Activated T-helper 17 cell treated with anti-CD3 and anti-CD28 coated beads, Interleukin-2, amount 50 U/mL, for 72 hours (primary cell): ENCODE data around the gene RFWD3. TPM values are rescaled to one million over a fixed set of nuclear protein-coding genes. Genes with fewer than 3 reads are reported as not detected.
A peak's percentile ranks its signal among the peaks of the same experiment; 100 is the strongest.

ENCODE experiments used
- ATAC-seq: fragments of 150-1000 bp; cut with Tn5 transposase; replicated peaks from 2 replicates; pipeline ENCODE4 v1.10.0; 2021; ENCODE audit warnings: mild to moderate bottlenecking, moderate library complexity
- H3K27ac Mint-ChIP-seq: one replicate; pipeline ENCODE4 v1.8.0; 2022; ENCODE audit warnings: mixed read lengths
- H3K27me3 Mint-ChIP-seq: one replicate; pipeline ENCODE4 v1.8.0; 2022; ENCODE audit warnings: mixed read lengths
- H3K36me3 Mint-ChIP-seq: one replicate; pipeline ENCODE4 v1.8.0; 2022; ENCODE audit warnings: low read depth, mild to moderate bottlenecking, mixed read lengths
- H3K4me1 Mint-ChIP-seq: one replicate; pipeline ENCODE4 v1.8.0; 2022; ENCODE audit warnings: mixed read lengths
- H3K4me3 Mint-ChIP-seq: one replicate; pipeline ENCODE4 v1.8.0; 2022; ENCODE audit warnings: mild to moderate bottlenecking, mixed read lengths
- H3K9me3 Mint-ChIP-seq: one replicate; pipeline ENCODE4 v1.8.0; 2022; ENCODE audit warnings: mixed read lengths
- total RNA-seq, 2 donors: library from RNA; stranded (reverse); gene quantifications; one replicate each; pipeline ENCODE4 v1.2.3, GENCODE V29; 2022

The RFWD3 gene
- total RNA-seq, 2 donors from 2014 or later: 71.5 to 109 TPM

DNA sequence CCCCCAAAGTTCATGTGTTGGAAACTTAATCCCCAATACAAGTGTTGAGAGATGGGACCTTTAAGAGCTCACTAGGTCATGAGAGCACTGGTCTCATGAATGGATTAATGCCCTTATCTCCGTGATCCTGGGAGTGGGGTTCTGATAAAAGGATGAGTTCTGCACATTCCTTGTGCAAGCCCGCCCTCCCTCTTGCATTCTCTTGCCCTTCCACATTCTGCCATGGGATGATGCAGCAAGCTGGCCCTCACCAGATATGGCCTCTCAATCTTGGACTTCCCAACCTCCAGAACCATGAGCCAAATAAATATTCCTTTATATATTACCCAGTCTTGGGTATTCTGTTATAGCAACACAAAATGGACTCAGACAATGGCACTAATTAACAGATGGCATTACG is 73.8 kb downstream of the RFWD3 start:
- ATAC-seq: no peak
- H3K4me3 Mint-ChIP-seq: no peak overlapping the region
- H3K27ac Mint-ChIP-seq: peak overlapping the region; percentile 56
- H3K4me1 Mint-ChIP-seq: peaks cover 15% of the 10 kb centered on the region
- peaks cover 41% of the 10 kb centered on the region for H3K36me3 Mint-ChIP-seq
- H3K9me3 Mint-ChIP-seq: no peaks in the 10 kb centered on the region
- H3K27me3 Mint-ChIP-seq: no peaks in the 10 kb centered on the region

DNA sequence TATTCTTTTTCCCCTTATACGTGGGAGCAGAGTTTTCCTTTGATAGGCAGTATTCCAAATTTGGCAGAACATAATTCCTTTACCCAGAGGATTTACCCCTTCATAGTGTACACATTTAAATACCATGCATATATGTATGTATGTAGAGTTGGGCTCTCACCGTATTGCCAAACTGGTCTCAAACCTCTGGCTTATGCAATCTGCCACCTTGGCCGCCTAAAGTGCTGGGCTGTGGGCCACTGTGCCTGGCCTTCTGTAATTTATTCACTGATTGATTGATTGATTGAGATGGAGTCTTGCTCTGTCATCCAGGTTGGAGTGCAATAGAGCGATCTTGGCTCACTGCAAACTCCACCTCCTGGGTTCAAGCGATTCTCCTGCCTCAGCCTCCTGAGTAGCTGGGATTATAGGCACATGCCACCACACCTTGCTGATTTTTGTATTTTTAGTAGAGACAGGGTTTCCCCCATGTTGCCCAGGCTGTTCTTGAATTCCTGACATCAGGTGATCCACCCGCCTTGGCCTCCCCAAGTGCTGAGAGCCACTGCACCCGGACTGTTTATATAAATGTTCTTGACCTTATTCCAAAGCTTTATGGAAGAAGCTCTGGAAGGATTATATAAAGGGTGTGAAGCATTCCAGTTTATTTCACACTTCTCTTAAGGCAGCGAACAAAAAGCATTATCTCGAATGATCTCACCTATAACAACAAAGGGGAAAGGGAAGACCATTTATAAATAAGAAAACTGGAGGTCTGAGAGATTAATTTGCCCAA is 74.6 kb downstream of the RFWD3 start:
- Mint-ChIP-seq H3K27ac (peak overlapping the region; percentile 56), H3K4me3 (no peak overlapping the region), H3K27me3 (no peaks in the 10 kb centered on the region), H3K36me3 (peaks cover 46% of the 10 kb centered on the region), H3K4me1 (peaks cover 18% of the 10 kb centered on the region), H3K9me3 (no peaks in the 10 kb centered on the region)
- no peak for ATAC-seq

DNA sequence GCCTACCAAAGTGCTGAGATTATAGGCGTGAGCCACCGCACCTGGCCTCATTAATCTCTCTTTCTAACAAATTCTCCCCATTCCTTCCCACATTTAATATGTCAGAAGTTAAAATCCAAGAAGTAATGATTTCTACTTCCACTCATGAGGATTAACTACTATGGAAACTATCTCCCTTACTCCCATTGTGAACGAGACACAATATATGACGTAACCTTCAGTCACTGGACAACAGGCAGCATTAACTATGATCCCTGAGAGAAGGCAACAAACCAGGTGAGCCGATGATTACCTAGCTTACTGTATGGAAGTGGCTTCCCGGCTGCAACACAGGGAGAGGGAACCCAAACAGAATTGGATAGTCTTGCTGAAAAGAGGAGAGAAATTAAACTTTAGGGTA is 79.7 kb downstream of the RFWD3 start:
- Mint-ChIP-seq H3K9me3 (no peaks in the 10 kb centered on the region), H3K4me3 (no peak overlapping the region), H3K36me3 (peaks cover 37% of the 10 kb centered on the region), H3K27me3 (no peaks in the 10 kb centered on the region), H3K4me1 (peaks cover 22% of the 10 kb centered on the region), H3K27ac (no peak overlapping the region)
- ATAC-seq: no peak

DNA sequence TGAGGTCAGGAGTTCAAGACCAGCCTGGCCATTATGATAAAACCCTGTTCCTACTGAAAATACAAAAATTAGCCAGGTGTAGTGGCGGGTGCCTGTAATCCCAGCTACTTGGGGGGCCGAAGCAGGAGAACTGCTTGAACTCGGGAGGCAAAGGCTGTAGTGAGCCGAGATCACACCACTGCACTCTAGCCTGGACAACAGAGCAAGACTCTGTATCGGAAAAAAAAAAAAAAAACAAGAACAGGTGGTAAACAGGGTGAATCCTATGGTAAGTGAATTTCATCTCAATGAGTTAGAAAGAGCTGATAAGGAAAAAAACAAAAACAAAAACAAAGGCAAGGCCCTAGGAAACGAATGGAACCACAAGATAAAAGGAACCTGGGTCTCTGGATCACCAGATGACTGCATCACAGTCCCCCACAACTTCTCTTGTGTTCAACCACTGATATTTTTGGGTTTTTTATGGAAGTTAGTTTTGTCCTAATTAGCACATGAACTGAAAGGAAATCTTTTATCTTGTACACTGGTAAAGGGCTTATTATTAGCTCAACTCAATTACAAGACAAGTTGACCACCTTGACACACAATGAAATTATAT is 80.7 kb downstream of the RFWD3 start:
- Mint-ChIP-seq H3K4me1 (peaks cover 25% of the 10 kb centered on the region), H3K27me3 (no peaks in the 10 kb centered on the region)

DNA sequence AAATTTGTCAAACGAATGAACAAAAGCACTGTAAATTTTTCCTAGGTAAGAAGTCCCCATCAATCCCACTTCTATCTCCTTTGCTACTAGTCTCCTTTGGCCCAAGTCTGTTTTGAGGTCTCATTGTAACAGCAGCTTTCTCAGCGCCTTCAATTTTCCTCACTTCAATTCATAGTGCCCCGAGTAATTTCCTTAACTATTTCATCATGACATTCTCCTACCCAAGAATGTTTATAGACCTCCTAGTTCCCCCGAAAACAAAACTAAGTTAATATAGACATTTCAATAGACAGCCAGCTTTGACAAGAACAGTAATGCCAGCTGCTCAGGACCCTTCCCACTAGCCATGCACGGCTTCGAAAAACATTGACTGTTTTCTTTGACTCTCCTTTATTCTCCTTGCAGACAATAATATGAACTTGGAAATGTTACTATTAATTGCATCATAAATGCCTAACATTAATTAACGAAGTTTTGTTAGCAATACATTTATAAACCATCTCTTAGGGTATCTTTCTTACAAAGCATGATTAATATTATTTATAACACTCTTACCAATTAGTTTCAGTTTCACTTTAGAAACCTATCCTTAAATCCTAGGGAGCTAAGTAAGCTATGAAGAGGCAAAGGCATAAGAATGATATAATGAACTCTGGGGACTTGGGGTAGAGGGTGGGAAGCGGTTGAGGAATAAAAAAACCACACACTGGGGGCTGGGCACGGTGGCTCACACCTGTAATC is 82.6 kb downstream of the RFWD3 start:
- peak overlapping the region; percentile 59 for H3K27ac Mint-ChIP-seq
- peaks cover 32% of the 10 kb centered on the region for H3K36me3 Mint-ChIP-seq
- peak overlapping the region; percentile 37 for H3K4me3 Mint-ChIP-seq
- peaks cover 31% of the 10 kb centered on the region for H3K4me1 Mint-ChIP-seq
- no peak for ATAC-seq
- H3K27me3 Mint-ChIP-seq: no peaks in the 10 kb centered on the region
- no peaks in the 10 kb centered on the region for H3K9me3 Mint-ChIP-seq

More for the DNA sequence above, 80.7 kb downstream of the RFWD3 start:
- Mint-ChIP-seq H3K27ac (no peak overlapping the region), H3K9me3 (no peaks in the 10 kb centered on the region), H3K4me3 (no peak overlapping the region), H3K36me3 (peaks cover 37% of the 10 kb centered on the region)
- ATAC-seq: no peak

DNA sequence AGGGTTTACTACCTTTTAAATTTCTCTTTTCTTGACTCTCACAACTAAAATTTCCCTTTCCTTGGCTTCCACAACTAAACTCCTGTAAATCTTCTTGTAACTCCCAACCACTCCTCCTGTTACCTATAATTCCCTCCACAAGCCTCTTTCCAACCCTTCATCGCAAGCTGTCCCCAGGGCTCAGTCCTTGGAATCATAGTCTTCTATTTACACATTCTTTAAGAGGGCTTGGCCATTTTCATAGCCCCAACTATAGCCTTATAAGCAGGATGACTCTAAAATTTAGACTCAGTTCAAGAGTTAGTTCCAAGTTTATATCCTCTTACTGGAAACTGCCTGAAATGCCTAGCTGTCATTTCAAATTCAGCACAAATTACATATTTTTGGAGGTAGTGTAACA is 83.7 kb downstream of the RFWD3 start:
- no peak overlapping the region for H3K4me3 Mint-ChIP-seq
- peaks cover 40% of the 10 kb centered on the region for H3K4me1 Mint-ChIP-seq
- H3K27ac Mint-ChIP-seq: peak overlapping the region; percentile 44
- peaks cover 21% of the 10 kb centered on the region for H3K36me3 Mint-ChIP-seq
- no peak for ATAC-seq
- no peaks in the 10 kb centered on the region for H3K9me3 Mint-ChIP-seq
- H3K27me3 Mint-ChIP-seq: no peaks in the 10 kb centered on the region

DNA sequence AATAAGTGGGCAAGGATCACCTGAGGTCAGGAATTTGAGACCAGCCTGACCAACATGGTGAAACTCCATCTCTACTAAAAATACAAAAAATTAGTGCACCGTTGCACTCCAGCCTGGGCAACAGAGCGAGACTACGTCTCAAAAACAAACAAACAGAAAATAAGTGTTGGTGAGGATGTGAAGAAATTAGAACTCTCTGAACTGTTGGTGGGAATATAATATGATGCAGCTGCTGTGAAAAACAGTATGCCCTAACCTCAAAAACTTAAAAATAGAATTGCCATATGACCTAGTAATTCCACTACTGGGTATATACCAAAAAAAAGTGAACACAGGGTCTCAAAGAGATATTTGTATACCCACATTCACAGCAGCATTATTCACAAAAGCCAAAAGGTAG is 85.8 kb downstream of the RFWD3 start:
- H3K36me3 Mint-ChIP-seq: peaks cover 8% of the 10 kb centered on the region
- H3K27ac Mint-ChIP-seq: no peak overlapping the region
- no peaks in the 10 kb centered on the region for H3K9me3 Mint-ChIP-seq
- no peaks in the 10 kb centered on the region for H3K27me3 Mint-ChIP-seq
- no peak for ATAC-seq
- peaks cover 35% of the 10 kb centered on the region for H3K4me1 Mint-ChIP-seq
- H3K4me3 Mint-ChIP-seq: peak overlapping the region; percentile 32

DNA sequence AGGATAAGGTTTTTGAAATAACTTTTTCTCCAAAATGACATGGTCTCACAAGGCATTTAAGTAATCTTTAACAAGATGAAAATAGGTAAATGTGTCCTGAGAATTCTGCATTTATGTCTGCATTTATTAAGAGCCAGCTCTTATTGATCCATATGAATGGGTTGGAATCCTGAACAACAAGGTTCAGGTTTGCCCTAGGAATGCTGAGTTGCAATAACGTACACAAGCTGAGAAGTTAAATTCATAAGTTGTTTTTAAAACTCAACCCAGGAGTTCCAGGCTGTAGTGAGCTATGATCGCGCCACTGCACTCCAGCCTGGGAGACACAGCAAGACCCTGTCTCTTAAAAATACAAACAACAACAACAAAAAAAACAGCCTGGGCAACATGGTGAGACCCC is 87.8 kb downstream of the RFWD3 start:
- Mint-ChIP-seq H3K9me3 (no peaks in the 10 kb centered on the region), H3K4me3 (peak overlapping the region; percentile 48), H3K27me3 (no peaks in the 10 kb centered on the region), H3K4me1 (peaks cover 35% of the 10 kb centered on the region), H3K27ac (peak overlapping the region; percentile 84), H3K36me3 (peaks cover 5% of the 10 kb centered on the region)
- ATAC-seq: no peak

DNA sequence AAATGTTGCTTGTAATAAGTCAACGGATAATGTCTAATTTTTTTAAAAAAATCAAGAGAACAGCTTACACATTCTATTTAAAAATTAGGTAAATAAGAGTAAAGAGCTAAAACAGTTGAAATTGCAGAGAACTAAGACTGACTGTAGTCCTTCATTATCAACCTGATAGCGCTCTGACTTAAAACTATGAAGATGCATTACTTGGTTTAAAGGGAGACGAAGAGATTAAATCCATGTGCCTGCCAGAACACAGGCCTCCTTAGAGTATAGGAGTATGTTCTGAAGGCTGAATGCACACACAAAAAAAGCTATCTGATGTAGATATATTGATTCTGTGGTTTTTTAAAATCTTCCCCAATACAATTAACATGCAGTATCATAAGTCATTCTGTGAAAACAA is 88.2 kb downstream of the RFWD3 start:
- H3K4me1 Mint-ChIP-seq: peaks cover 30% of the 10 kb centered on the region
- H3K27ac Mint-ChIP-seq: peak overlapping the region; percentile 84
- no peaks in the 10 kb centered on the region for H3K9me3 Mint-ChIP-seq
- H3K4me3 Mint-ChIP-seq: peak overlapping the region; percentile 48
- H3K27me3 Mint-ChIP-seq: no peaks in the 10 kb centered on the region
- ATAC-seq: peak; percentile 27
- peaks cover 5% of the 10 kb centered on the region for H3K36me3 Mint-ChIP-seq

DNA sequence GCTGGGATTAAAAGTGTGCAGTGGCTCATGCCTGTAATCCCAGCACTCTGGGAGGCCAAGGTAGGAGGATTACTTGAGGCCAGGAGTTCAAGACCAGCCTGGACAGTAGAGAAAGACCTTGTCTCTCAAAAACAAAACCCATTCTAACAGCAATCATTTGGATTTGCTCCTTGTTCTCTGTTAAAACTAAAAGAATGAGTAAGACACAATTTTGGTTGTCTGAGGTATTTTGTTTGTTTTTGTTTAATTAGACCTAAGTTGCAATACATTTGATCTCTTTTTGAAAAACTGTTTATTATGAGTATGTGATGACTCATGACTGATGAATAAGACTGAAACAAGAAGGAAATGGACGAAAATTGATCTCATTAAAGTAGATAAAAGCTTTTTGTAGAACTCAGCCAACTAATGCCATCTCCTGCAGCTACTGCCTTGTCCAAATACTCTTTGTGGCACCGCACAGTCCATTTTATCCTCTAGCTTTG is 88.8 kb downstream of the RFWD3 start:
- ATAC-seq: peak; percentile 85
- Mint-ChIP-seq H3K27ac (peak overlapping the region; percentile 84), H3K4me3 (peak overlapping the region; percentile 48), H3K4me1 (peaks cover 29% of the 10 kb centered on the region), H3K36me3 (peaks cover 3% of the 10 kb centered on the region), H3K9me3 (no peaks in the 10 kb centered on the region), H3K27me3 (no peaks in the 10 kb centered on the region)

DNA sequence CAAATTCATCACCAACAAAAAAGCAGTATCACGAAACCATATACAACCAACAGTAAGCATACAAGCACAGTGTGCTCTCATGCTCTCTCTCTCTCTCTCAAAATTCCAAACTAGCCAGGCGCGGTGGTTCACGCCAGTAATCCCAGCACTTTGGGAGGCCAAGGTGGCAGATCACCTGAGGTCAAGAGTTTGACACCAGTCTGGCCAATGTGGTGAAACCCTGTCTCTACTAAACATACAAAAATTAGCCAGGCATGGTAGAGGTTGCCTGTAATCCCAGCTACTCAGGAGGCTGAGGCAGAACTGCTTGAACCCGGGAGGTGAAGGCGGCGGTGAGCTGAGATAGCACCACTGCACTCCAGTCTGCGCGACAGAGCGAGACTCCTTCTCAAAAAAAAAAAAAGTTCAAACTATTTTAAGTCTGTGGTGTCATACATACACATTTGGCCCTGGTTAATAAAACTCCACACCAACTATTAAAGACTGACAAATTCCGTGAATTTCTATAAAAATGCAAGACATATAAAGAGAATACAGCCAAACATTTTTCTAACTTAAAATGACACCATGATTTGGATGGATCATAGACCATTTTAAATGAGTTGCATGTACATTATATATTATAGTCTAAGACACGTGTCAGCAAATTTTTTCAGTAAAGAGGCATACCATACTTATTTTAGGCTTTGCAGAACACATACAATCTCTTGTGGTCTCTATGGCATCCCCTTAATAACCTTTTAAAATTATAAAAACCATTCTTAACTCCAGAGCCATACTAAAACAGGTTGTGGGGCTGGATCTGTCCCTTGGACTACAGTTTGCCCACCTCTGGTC is 90.7 kb downstream of the RFWD3 start:
- Mint-ChIP-seq H3K36me3 (no peaks in the 10 kb centered on the region), H3K27ac (no peak overlapping the region), H3K4me3 (no peak overlapping the region), H3K4me1 (peaks cover 31% of the 10 kb centered on the region), H3K9me3 (no peaks in the 10 kb centered on the region), H3K27me3 (no peaks in the 10 kb centered on the region)
- no peak for ATAC-seq

DNA sequence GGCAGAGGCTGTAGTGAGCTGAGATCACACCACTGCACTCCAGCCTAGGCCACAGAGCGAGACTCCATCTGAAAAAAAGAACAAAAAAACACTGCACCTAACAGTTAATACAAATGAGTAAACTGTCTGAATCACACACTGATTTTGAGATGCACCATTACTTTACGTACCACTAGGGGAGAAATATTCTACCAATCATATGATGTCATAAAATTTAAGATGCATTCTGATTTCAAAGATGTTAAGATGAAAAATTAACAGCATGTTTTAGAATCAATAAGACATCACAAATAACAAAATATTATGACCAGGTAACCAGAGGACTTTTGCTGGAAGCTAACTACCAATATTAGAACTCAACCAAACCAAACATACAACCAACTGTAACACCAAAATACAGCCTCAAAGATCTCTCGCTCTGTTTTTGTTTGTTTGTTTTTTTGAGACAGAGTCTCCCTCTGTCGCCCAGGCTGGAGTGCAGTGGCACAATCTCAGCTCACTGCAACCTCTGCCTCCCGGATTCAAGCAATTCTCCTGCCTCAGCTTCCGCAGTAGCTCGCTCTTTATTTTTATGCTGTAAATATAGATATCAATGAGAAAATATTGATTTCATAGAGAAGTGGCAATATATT is 91.4 kb downstream of the RFWD3 start:
- Mint-ChIP-seq H3K27ac (no peak overlapping the region), H3K36me3 (no peaks in the 10 kb centered on the region), H3K4me1 (peaks cover 27% of the 10 kb centered on the region), H3K9me3 (no peaks in the 10 kb centered on the region), H3K4me3 (no peak overlapping the region), H3K27me3 (no peaks in the 10 kb centered on the region)
- ATAC-seq: no peak

DNA sequence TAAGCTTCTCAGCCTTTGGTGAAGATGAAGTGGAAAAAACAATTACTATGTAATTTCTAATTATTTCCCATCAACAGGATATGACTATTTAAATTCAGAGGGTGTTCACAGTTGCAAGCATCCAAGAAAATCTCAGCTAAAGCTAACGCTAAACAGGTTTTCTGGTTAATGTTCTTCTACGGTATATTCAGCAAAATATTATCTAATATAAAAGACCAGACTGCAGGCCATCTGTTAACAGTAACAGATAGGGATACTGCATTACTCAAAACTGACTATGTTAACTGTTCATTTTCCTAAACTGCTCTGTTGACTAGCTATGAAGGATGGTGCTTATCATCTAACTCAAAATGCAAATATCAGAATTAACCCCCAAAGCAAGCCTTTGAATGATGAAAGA is 92.5 kb downstream of the RFWD3 start:
- H3K27ac Mint-ChIP-seq: no peak overlapping the region
- no peaks in the 10 kb centered on the region for H3K27me3 Mint-ChIP-seq
- no peaks in the 10 kb centered on the region for H3K9me3 Mint-ChIP-seq
- no peaks in the 10 kb centered on the region for H3K36me3 Mint-ChIP-seq
- no peak overlapping the region for H3K4me3 Mint-ChIP-seq
- no peak for ATAC-seq
- peaks cover 27% of the 10 kb centered on the region for H3K4me1 Mint-ChIP-seq

DNA sequence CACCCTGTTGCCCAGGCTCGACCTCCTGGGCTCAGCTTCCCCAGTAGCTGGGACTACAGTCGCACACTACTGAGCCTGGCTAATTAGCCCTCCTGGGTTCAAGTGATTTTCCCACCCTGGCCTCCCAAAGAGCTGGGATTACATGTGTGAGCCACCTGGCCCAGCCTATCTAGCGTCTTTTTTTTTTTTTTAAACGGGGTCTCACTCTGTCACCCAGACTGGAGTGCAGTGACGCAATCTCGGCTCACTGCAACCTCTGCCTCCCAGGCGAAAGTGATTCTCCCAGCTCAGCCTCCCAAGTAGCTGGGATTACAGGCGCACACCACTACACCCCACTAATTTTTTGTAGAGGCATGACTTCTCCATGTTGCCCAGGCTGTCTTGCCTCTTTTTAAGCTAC is 93.1 kb downstream of the RFWD3 start:
- H3K27me3 Mint-ChIP-seq: no peaks in the 10 kb centered on the region
- H3K36me3 Mint-ChIP-seq: no peaks in the 10 kb centered on the region
- ATAC-seq: no peak
- no peak overlapping the region for H3K4me3 Mint-ChIP-seq
- H3K27ac Mint-ChIP-seq: no peak overlapping the region
- H3K4me1 Mint-ChIP-seq: peaks cover 24% of the 10 kb centered on the region
- H3K9me3 Mint-ChIP-seq: no peaks in the 10 kb centered on the region
